ENCODE results near the gene PPP4R4. TPM values are rescaled to one million over a fixed set of nuclear protein-coding genes. Genes with fewer than 3 reads are reported as not detected.
"Not testable (repeated sequence)": the region's sequence is repeated elsewhere in the genome, so short reads cannot be mapped to it uniquely, and the experiment has no call there.

The PPP4R4 gene
- total RNA-seq, 1 experiment from 2014 or later: 5.5 TPM

DNA sequence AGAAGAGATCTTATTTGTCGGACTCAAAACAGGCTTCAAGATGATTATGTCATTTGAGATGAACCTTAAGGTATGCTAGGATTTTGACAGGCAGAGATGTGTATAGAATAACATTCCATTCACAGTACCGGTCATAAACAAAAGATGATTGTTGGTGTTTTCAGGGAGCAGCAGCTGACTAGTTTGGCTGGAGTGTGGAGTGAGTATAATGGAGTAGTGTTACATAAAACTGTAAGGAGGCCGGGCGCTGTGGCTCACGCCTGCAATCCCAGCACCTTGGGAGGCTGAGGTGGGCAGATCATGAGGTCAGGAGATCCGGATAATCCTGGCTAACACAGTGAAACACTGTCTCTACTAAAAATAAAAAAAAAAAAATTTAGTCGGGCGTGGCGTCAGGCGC lies 95.0 kb downstream of the PPP4R4 start:
- CTCF ChIA-PET: no interaction called here
- RAD21 ChIA-PET (ENCODE audit: low non-redundant PET in 1 of 2, low total read pairs in 2 of 2, uncharacterized antibody in 2 of 2, unreplicated experiment in 2 of 2): no interaction called here
- Histone ChIP-seq H3K27me3 (ENCODE audit: insufficient read depth, low read length) (no peaks in the 10 kb centered on the region), H3K4me2 (ENCODE audit: low read length) (no peak overlapping the region), H3K4me3 (replicated peaks in 1 of 2; ENCODE audit: low read depth in 1 of 2, low read length in 2 of 2) (no peak overlapping the region), H4K20me1 (ENCODE audit: insufficient read depth) (no peaks in the 10 kb centered on the region), H3K9ac (ENCODE audit: low read length) (no peak overlapping the region), H3K79me2 (ENCODE audit: insufficient read depth, low read length) (no peaks in the 10 kb centered on the region), H3K9me3 (ENCODE audit: control insufficient read depth in 1 of 2, insufficient read depth in 1 of 2, low read depth in 1 of 2, low read length in 2 of 2) (no peaks in the 10 kb centered on the region), H3K9me2 (ENCODE audit: insufficient read depth) (no peaks in the 10 kb centered on the region), H3K36me3 (ENCODE audit: control insufficient read depth in 1 of 2, insufficient read depth in 2 of 2, low read length in 2 of 2) (no peaks in the 10 kb centered on the region), H3K27ac (ENCODE audit: low read depth, low read length) (no peak overlapping the region), H3K4me1 (ENCODE audit: control insufficient read depth in 1 of 2, insufficient read depth in 2 of 2, low read length in 2 of 2) (no peaks in the 10 kb centered on the region), H2AFZ (ENCODE audit: low read depth, low read length, poor library complexity, severe bottlenecking) (no peak overlapping the region)
- POLR2A ChIA-PET: no interaction called here
- TF ChIP-seq SIN3A (IDR thresholded peaks at IDR 0.05; ENCODE audit: low read depth): no peak
- ATAC-seq (no peak), DNase-seq (ENCODE audit: low read depth, low spot score) (no peak)
- BruUV-seq (replicated peaks): no TSS peak
- intact Hi-C loops (cut with micrococcal nuclease): no loop called here

GRCh38 chr14:94276898-94277561 lies 102.9 kb downstream of the PPP4R4 start:
- H4K20me1 ChIP-seq (ENCODE audit: insufficient read depth); H3K4me1 ChIP-seq (ENCODE audit: control insufficient read depth in 1 of 2, insufficient read depth in 2 of 2, low read length in 2 of 2); H3K79me2 ChIP-seq (ENCODE audit: insufficient read depth, low read length); CTCF ChIA-PET; H2AFZ ChIP-seq (ENCODE audit: low read depth, low read length, poor library complexity, severe bottlenecking); ATAC-seq; intact Hi-C loops (cut with micrococcal nuclease); H3K9me3 ChIP-seq (ENCODE audit: control insufficient read depth in 1 of 2, insufficient read depth in 1 of 2, low read depth in 1 of 2, low read length in 2 of 2); H3K36me3 ChIP-seq (ENCODE audit: control insufficient read depth in 1 of 2, insufficient read depth in 2 of 2, low read length in 2 of 2); H3K4me2 ChIP-seq (ENCODE audit: low read length); H3K9me2 ChIP-seq (ENCODE audit: insufficient read depth); H3K27ac ChIP-seq (ENCODE audit: low read depth, low read length); DNase-seq (ENCODE audit: low read depth, low spot score); POLR2A ChIA-PET; H3K9ac ChIP-seq (ENCODE audit: low read length); H3K4me3 ChIP-seq (replicated peaks in 1 of 2; ENCODE audit: low read depth in 1 of 2, low read length in 2 of 2); BruUV-seq (replicated peaks); RAD21 ChIA-PET (ENCODE audit: low non-redundant PET in 1 of 2, low total read pairs in 2 of 2, uncharacterized antibody in 2 of 2, unreplicated experiment in 2 of 2); H3K27me3 ChIP-seq (ENCODE audit: insufficient read depth, low read length): not testable (repeated sequence)

DNA sequence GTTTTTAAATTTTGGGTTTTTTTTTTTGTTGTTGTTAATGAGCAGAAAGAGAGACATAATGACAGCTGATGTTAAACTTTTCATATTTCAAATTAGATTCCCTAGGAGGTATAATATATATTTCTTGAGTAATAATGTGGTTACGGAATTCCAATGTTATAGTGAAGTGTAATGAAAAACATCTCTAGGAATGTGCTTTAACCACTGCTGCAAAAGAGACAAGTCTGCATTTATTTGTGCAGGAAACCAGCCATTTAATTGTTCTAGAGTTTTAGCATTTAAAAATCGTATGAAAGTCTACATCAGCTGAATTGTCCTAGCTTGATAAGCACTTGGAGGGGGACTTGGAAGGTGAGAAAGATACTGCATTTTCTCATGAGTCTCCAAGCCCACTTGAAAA lies 104.6 kb downstream of the PPP4R4 start:
- RAD21 ChIA-PET (ENCODE audit: low non-redundant PET in 1 of 2, low total read pairs in 2 of 2, uncharacterized antibody in 2 of 2, unreplicated experiment in 2 of 2): no interaction called here
- Histone ChIP-seq H3K27ac (ENCODE audit: low read depth, low read length) (no peak overlapping the region), H3K4me2 (ENCODE audit: low read length) (no peak overlapping the region), H3K27me3 (ENCODE audit: insufficient read depth, low read length) (no peaks in the 10 kb centered on the region), H3K79me2 (ENCODE audit: insufficient read depth, low read length) (no peaks in the 10 kb centered on the region), H3K9me3 (ENCODE audit: control insufficient read depth in 1 of 2, insufficient read depth in 1 of 2, low read depth in 1 of 2, low read length in 2 of 2) (no peaks in the 10 kb centered on the region), H3K9ac (ENCODE audit: low read length) (no peak overlapping the region), H2AFZ (ENCODE audit: low read depth, low read length, poor library complexity, severe bottlenecking) (no peak overlapping the region), H4K20me1 (ENCODE audit: insufficient read depth) (no peaks in the 10 kb centered on the region), H3K9me2 (ENCODE audit: insufficient read depth) (no peaks in the 10 kb centered on the region), H3K4me1 (ENCODE audit: control insufficient read depth in 1 of 2, insufficient read depth in 2 of 2, low read length in 2 of 2) (no peaks in the 10 kb centered on the region), H3K4me3 (replicated peaks in 1 of 2; ENCODE audit: low read depth in 1 of 2, low read length in 2 of 2) (no peak overlapping the region), H3K36me3 (ENCODE audit: control insufficient read depth in 1 of 2, insufficient read depth in 2 of 2, low read length in 2 of 2) (no peaks in the 10 kb centered on the region)
- intact Hi-C loops (cut with micrococcal nuclease): no loop called here
- CTCF ChIA-PET: no interaction called here
- POLR2A ChIA-PET: no interaction called here
- BruUV-seq (replicated peaks): no TSS peak
- no peak for ATAC-seq
- no peak for DNase-seq (ENCODE audit: low read depth, low spot score)
- TF ChIP-seq FOSL1 (IDR thresholded peaks at IDR 0.05; ENCODE audit: low read depth) (no peak), POLR2A (IDR thresholded peaks at IDR 0.05; ENCODE audit: borderline replicate concordance, extremely low read depth, insufficient read depth, insufficient read length) (no peak), EZH2phosphoT487 (IDR thresholded peaks at IDR 0.05; ENCODE audit: borderline replicate concordance) (no peak), CTCF (IDR thresholded peaks at IDR 0.05 in 2 of 3, conservative IDR thresholded peaks at IDR 0.05 in 1 of 3; ENCODE audit: borderline replicate concordance in 1 of 3, insufficient read depth in 1 of 3, low read depth in 2 of 3, low read length in 2 of 3) (no peak), SIN3A (IDR thresholded peaks at IDR 0.05; ENCODE audit: low read depth) (no peak), REST (IDR thresholded peaks at IDR 0.05; ENCODE audit: low read depth) (no peak), CBX3 (IDR thresholded peaks at IDR 0.05; ENCODE audit: low read depth) (no peak)
- TF ChIP-seq, protein P1, sequence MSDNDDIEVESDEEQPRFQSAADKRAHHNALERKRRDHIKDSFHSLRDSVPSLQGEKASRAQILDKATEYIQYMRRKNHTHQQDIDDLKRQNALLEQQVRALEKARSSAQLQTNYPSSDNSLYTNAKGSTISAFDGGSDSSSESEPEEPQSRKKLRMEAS (IDR thresholded peaks at IDR 0.05): no peak
